ENCODE results near the gene GALNT17. TPM values are rescaled to one million over a fixed set of nuclear protein-coding genes. Genes with fewer than 3 reads are reported as not detected.

The GALNT17 gene
- total RNA-seq, 2 donors from 2014 or later = not detected

DNA sequence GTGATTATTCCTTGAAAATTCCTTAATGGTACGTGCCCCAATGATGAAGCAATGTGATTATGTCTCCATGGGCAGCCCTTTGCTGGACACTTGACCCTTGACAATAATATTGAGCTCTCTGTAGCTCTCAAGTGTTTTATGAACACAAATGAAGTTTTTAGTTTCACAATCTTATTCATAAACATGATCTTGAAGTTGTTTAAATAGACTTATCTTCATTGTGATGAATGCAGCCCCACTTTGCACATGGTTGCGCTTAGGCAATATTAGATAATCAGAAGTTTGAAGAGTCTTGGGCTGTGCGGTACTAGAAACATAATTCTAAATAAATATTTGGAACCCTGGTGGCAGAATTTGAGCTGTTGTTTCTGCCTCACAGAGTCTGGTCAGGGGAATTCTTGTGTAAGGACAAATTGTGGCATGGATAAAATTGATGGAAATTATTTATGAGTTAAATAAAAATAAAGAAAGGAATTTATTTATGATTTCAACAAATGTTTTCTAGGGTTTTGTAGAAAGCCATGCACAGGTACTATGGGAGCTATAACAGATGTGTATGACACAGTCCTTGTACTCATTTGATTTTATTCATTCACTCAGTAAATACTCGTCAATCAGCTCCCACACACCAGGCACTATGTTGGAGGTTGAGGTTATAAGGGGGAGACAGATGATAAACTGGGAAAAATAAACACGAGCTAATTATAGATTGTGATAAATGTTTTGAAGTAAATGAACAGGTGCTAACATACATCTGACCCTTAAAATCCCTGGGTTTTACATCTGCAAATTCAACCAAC lies 217.9 kb downstream of the GALNT17 start:
- H3K4me3 Mint-ChIP-seq = no peak overlapping the region
- no peaks in the 10 kb centered on the region for H3K27me3 Mint-ChIP-seq
- no peak overlapping the region for H3K27ac Mint-ChIP-seq

DNA sequence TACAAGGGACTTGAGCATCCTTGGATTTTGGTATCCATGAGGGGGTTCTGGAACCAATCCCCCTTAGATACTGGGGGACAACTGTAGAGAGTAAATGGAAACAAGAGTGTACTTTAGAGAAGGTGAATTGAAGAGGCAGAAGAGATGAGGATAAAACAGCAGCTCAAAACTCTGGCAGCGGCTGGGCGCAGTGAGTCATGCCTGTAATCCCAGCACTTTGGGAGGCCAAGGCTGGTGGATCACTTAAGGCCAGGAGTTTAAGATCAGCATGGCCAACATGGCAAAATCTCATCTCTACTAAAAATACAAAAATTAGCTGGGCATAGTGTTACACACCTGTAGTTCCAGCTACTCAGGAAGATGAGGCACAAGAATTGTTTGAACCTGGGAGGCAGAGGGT lies 218.7 kb downstream of the GALNT17 start:
- no peak for DNase-seq
- H3K4me1 Mint-ChIP-seq = no peaks in the 10 kb centered on the region
- H3K27ac Mint-ChIP-seq = no peak overlapping the region
- no peak for ATAC-seq
- H3K9me3 ChIP-seq (ENCODE audit: control insufficient read depth, low read length, poor library complexity, severe bottlenecking) = no peaks in the 10 kb centered on the region
- H3K36me3 Mint-ChIP-seq (ENCODE audit: low read depth) = no peaks in the 10 kb centered on the region
- no peaks in the 10 kb centered on the region for H3K27me3 Mint-ChIP-seq
- H3K4me3 Mint-ChIP-seq = no peak overlapping the region

More for the DNA sequence above, 217.9 kb downstream of the GALNT17 start:
- no peaks in the 10 kb centered on the region for H3K9me3 ChIP-seq (ENCODE audit: control insufficient read depth, low read length, poor library complexity, severe bottlenecking)
- Mint-ChIP-seq H3K4me1 (no peaks in the 10 kb centered on the region), H3K36me3 (ENCODE audit: low read depth) (no peaks in the 10 kb centered on the region)
- DNase-seq = no peak
- ATAC-seq = no peak

DNA sequence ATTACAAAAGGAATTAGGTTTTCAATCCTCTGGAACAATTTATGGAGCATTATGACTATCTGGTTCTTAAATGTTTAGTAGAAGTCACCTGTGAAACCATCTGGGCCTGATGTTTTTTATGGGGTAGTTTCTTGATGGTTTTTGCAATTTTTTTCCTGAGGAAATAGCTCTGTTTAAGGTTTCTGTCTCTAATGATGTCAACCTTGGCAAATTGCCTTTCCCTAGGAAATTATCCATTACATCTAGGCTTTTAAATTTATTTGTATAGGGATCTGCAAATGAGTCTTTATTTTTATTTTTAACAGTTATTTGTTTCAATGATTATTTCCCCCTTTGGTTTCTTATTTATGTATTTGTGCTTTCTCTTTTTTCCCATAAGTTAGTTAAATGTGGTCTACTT lies 222.8 kb downstream of the GALNT17 start:
- H3K9me3 ChIP-seq (ENCODE audit: control insufficient read depth, low read length, poor library complexity, severe bottlenecking) = peaks cover 2% of the 10 kb centered on the region
- DNase-seq (no peak), ATAC-seq (no peak)
- H3K4me1 Mint-ChIP-seq = no peaks in the 10 kb centered on the region
- no peak overlapping the region for H3K4me3 Mint-ChIP-seq
- no peak overlapping the region for H3K27ac Mint-ChIP-seq
- no peaks in the 10 kb centered on the region for H3K27me3 Mint-ChIP-seq
- no peaks in the 10 kb centered on the region for H3K36me3 Mint-ChIP-seq (ENCODE audit: low read depth)

DNA sequence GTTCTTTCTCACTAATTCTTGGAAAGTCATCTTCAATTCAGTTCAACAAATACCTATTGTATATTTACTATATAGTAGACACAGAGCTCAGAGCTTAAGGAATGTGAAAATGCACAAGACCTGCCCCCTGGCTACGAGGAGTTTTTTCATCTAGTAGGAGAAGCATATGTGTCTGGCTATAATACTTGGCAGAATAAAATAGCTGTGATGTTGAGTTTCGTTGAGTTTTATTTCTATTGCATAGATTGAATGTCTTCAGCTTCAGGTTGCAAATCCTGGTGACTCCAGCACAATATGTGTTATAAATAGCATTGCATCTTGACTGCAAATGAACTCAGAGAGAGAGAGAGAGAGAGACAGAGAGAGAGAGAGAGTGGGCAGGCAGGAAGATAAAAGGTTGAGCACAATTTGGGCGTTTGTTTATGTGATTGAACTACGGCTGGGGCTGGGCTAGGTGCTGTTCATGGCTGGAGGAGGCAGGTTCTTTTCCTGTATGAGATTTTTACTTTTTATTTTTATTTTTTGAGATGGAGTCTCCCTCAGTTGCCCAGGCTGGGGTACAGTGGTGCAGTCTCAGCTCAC lies 229.6 kb downstream of the GALNT17 start:
- peaks cover 2% of the 10 kb centered on the region for H3K9me3 ChIP-seq (ENCODE audit: control insufficient read depth, low read length, poor library complexity, severe bottlenecking)
- Mint-ChIP-seq H3K4me3 (no peak overlapping the region), H3K36me3 (ENCODE audit: low read depth) (no peaks in the 10 kb centered on the region), H3K4me1 (no peaks in the 10 kb centered on the region), H3K27ac (no peak overlapping the region), H3K27me3 (no peaks in the 10 kb centered on the region)
- DNase-seq = no peak
- ATAC-seq = no peak

DNA sequence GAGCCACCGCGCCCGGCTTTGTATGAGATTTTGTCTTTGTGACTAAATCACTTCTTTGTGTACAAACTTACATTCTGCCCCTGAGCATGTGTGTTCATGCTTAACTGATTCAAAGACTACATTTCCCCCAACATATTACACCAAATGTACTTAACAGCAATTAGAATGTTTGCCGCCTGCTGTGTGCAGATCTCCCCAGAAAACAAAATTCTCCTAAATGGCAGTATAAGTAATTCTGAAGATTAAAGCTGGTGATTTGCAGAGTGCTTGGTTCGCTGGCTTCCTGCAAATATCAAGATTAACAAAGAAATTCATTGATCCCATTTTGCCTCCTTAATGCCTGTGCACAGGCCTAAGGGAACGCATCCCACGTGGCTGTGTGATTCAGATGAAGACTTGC lies 230.3 kb downstream of the GALNT17 start:
- H3K9me3 ChIP-seq (ENCODE audit: control insufficient read depth, low read length, poor library complexity, severe bottlenecking) = peaks cover 3% of the 10 kb centered on the region
- Mint-ChIP-seq H3K4me1 (no peaks in the 10 kb centered on the region), H3K36me3 (ENCODE audit: low read depth) (no peaks in the 10 kb centered on the region), H3K27ac (no peak overlapping the region), H3K27me3 (no peaks in the 10 kb centered on the region), H3K4me3 (no peak overlapping the region)
- ATAC-seq (no peak), DNase-seq (no peak)

DNA sequence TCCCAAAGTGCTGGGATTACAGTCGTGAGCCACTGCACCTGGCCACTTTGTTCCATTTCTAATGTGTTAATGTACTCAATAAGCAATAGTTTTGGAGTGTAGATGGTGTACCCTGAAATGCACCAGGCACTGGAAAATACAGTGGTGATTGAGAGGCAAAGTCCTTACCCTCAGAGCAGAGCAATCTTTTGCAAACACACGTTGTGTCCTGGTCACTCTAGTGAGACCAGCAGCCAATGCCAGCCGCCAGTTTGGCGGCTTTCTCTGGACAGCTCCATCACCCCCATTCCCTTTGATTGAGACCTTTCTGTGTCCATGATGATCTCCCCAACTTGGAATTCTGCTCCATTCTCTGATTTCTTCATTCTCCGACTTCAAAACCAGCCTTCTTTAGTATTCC lies 231.3 kb downstream of the GALNT17 start:
- Mint-ChIP-seq H3K4me1 (no peaks in the 10 kb centered on the region), H3K4me3 (no peak overlapping the region), H3K36me3 (ENCODE audit: low read depth) (no peaks in the 10 kb centered on the region), H3K27ac (no peak overlapping the region), H3K27me3 (no peaks in the 10 kb centered on the region)
- ATAC-seq (no peak), DNase-seq (no peak)
- peaks cover 3% of the 10 kb centered on the region for H3K9me3 ChIP-seq (ENCODE audit: control insufficient read depth, low read length, poor library complexity, severe bottlenecking)

DNA sequence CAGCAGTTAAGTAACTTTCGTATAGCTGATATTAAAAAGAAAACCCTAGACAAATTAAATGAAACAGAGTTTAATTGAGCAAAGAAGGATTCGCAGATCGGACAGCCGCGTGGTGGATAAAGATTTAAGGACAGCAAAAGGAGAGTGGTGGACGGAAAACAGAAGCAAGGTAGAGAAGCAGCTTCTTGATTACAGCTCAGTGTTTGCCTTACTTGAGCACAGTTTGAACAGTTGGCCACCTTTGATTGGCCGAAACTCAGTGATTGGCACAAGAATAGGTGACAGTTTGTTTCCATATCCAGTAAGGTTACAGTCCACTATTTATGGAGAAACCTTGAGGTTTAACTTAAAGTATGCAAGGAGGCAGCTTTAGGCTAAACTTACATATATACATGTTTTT lies 231.7 kb downstream of the GALNT17 start:
- H3K4me1 Mint-ChIP-seq = no peaks in the 10 kb centered on the region
- H3K36me3 Mint-ChIP-seq (ENCODE audit: low read depth) = no peaks in the 10 kb centered on the region
- DNase-seq = no peak
- no peak overlapping the region for H3K4me3 Mint-ChIP-seq
- peaks cover 3% of the 10 kb centered on the region for H3K9me3 ChIP-seq (ENCODE audit: control insufficient read depth, low read length, poor library complexity, severe bottlenecking)
- H3K27ac Mint-ChIP-seq = no peak overlapping the region
- H3K27me3 Mint-ChIP-seq = no peaks in the 10 kb centered on the region
- ATAC-seq = no peak

DNA sequence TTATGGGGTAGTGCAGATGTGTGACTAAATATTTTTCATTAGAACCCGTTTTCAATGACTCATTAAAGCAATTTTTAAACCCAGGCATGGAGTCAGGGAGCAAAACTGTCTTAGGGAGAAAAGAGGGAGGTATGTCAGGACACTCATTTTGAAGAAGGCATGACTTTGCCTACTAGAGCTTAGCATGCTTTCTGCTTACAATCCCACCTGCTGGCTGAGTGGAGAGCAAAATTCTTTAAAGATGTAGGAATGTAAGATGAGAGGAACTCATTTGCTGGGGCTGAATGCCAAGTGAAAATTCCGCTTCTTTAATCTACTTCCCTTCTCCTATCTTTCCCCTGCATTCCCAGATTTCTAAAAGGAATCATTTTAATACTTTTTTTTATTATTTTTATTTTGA lies 232.6 kb downstream of the GALNT17 start:
- H3K9me3 ChIP-seq (ENCODE audit: control insufficient read depth, low read length, poor library complexity, severe bottlenecking) = peaks cover 3% of the 10 kb centered on the region
- H3K27ac Mint-ChIP-seq = no peak overlapping the region
- H3K36me3 Mint-ChIP-seq (ENCODE audit: low read depth) = no peaks in the 10 kb centered on the region
- no peaks in the 10 kb centered on the region for H3K27me3 Mint-ChIP-seq
- no peaks in the 10 kb centered on the region for H3K4me1 Mint-ChIP-seq
- no peak overlapping the region for H3K4me3 Mint-ChIP-seq
- ATAC-seq (no peak), DNase-seq (no peak)

DNA sequence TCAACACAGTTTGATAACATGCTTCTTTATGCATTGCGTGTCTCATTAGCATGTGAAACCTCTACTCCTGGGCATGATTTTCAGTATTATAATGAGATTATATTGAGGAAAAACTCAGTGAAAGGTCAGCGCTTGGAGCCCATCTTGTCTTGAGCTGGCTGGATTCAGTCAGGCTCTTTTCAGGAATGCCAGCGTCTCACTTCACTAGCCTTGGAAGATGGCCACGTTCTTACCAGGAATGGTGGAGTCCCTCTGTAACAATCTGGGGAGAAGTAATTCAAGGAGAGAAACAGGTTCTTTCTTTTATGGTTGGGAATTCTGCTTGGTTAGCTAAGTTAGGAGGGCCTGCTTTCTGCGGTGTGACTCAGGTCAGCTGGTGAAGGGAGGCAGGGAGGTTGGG lies 241.0 kb downstream of the GALNT17 start:
- no peak overlapping the region for H3K4me3 Mint-ChIP-seq
- ATAC-seq (no peak), DNase-seq (no peak)
- no peak overlapping the region for H3K27ac Mint-ChIP-seq
- no peaks in the 10 kb centered on the region for H3K4me1 Mint-ChIP-seq
- no peaks in the 10 kb centered on the region for H3K27me3 Mint-ChIP-seq
- H3K36me3 Mint-ChIP-seq (ENCODE audit: low read depth) = no peaks in the 10 kb centered on the region
- peaks cover 6% of the 10 kb centered on the region for H3K9me3 ChIP-seq (ENCODE audit: control insufficient read depth, low read length, poor library complexity, severe bottlenecking)

DNA sequence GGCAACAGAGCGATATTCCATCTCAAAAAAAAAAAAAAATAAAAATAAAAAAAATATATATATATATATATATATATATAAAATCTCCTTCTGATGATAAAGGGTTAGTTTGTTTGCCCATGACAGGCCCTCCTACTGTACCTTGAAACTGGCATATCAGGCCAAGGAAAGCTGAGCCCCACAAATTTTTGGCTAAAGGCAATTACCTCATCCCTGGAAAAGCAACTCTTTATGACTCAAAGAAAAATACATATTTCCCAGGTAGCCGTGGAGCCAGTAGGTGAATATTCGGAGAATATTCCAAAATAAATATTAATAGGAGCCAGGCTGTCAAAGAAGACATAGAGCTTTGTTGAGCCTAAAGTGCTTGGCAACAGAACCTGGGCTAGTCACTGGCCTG lies 245.1 kb downstream of the GALNT17 start:
- H3K4me1 Mint-ChIP-seq = no peaks in the 10 kb centered on the region
- peaks cover 6% of the 10 kb centered on the region for H3K9me3 ChIP-seq (ENCODE audit: control insufficient read depth, low read length, poor library complexity, severe bottlenecking)

DNA sequence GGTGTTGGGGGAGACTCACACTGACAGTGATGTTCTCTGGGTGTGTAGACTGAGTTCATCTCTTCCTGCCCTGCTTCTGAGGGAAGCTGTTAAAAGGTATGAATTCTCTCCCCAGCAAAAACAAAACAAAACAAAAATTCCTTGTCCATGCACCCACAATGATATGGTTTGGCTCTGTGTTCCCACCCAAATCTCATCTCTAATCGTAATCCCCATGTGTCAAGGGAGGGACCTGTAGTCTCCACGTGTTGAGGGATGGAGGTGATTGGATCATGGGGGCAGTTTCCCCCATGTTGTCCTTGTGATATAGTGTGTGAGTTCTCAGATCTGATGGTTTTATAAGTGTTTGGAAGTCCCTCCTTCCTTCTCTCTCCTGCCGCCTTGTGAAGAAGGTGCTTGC lies 245.5 kb downstream of the GALNT17 start:
- H3K27me3 Mint-ChIP-seq = no peaks in the 10 kb centered on the region
- H3K4me1 Mint-ChIP-seq = no peaks in the 10 kb centered on the region
- H3K4me3 Mint-ChIP-seq = no peak overlapping the region
- H3K36me3 Mint-ChIP-seq (ENCODE audit: low read depth) = no peaks in the 10 kb centered on the region
- DNase-seq (no peak), ATAC-seq (no peak)
- H3K9me3 ChIP-seq (ENCODE audit: control insufficient read depth, low read length, poor library complexity, severe bottlenecking) = peaks cover 6% of the 10 kb centered on the region
- H3K27ac Mint-ChIP-seq = no peak overlapping the region

More for the DNA sequence above, 245.1 kb downstream of the GALNT17 start:
- no peak for ATAC-seq
- no peak overlapping the region for H3K27ac Mint-ChIP-seq
- no peaks in the 10 kb centered on the region for H3K36me3 Mint-ChIP-seq (ENCODE audit: low read depth)
- no peaks in the 10 kb centered on the region for H3K27me3 Mint-ChIP-seq
- no peak for DNase-seq
- H3K4me3 Mint-ChIP-seq = no peak overlapping the region

DNA sequence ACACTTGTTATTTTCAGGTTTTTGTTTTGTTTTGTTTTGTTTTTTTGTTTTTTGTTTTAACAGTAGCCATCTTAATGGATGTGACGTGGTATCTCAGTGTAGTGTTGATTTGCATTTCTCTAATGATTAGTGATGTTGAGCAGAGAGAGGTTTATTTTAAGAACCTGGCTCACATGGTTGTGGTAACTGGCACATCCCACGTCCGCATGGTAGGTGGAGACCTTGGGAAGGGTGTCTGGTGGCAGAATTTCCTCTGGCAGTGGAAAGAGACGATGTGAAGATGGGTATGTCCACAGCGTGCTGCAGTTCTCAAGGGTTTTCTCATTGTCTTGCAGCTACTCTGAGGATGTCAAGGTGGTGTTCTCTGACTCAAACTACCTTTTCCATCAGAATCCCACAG lies 252.2 kb downstream of the GALNT17 start:
- H3K4me1 Mint-ChIP-seq = no peaks in the 10 kb centered on the region
- no peak overlapping the region for H3K27ac Mint-ChIP-seq
- H3K36me3 Mint-ChIP-seq (ENCODE audit: low read depth) = no peaks in the 10 kb centered on the region
- H3K4me3 Mint-ChIP-seq = no peak overlapping the region
- DNase-seq (no peak), ATAC-seq (no peak)
- no peaks in the 10 kb centered on the region for H3K9me3 ChIP-seq (ENCODE audit: control insufficient read depth, low read length, poor library complexity, severe bottlenecking)
- H3K27me3 Mint-ChIP-seq = no peaks in the 10 kb centered on the region

DNA sequence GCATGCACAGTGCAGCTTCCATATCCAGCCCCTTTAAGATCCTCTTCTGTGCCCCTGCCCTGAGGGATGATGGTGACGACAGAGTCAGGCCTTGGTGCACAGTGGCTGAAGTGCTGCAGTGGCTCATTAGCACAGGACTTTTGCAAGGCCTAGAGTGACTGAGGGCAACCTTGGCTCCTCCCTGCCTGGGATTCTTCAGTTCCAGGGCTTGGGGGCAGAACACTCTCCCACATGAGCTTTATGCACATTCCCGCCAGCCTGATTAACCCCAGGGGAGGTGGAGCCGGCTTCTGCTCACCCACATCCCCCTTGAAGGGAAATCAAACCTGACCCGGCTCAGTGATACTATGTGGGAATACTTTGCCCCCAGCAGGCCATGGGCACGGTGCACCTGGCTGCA lies 253.4 kb downstream of the GALNT17 start:
- DNase-seq = no peak
- H3K4me3 Mint-ChIP-seq = no peak overlapping the region
- H3K36me3 Mint-ChIP-seq (ENCODE audit: low read depth) = no peaks in the 10 kb centered on the region
- H3K27me3 Mint-ChIP-seq = no peaks in the 10 kb centered on the region
- H3K4me1 Mint-ChIP-seq = no peaks in the 10 kb centered on the region
- H3K9me3 ChIP-seq (ENCODE audit: control insufficient read depth, low read length, poor library complexity, severe bottlenecking) = no peaks in the 10 kb centered on the region
- H3K27ac Mint-ChIP-seq = no peak overlapping the region
- ATAC-seq = no peak

DNA sequence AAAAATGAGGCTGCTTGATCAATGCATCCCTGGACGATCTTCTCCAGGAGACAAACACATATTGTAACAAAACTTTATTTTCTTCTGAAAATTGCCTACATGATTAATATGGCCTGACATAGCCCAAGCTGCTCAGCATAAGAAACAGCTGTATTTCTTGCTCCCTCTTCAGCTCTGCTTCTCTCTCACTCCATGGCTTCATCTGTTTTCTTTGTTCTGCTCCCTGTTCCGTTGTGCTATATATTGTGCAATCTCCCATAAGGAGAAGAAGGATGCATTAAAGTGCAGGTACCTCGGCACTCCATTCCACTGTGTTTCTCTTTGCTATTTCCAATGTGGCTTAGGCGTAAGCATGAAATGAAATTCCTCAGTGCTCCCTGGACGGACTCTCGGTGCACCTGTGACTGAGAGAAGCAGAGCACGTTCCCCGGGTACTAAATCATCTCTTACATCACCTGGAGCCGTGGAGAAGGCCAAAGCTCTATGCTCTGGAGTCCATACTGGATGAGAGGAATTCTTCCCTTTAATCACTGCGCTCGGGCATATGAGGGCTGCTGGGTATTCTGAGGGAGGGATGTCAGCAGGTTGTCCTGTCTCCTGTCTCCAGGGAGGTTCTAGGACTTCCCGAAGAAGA lies 254.3 kb downstream of the GALNT17 start:
- H3K9me3 ChIP-seq (ENCODE audit: control insufficient read depth, low read length, poor library complexity, severe bottlenecking) = no peaks in the 10 kb centered on the region
- DNase-seq (no peak), ATAC-seq (no peak)
- H3K27me3 Mint-ChIP-seq = no peaks in the 10 kb centered on the region
- no peaks in the 10 kb centered on the region for H3K36me3 Mint-ChIP-seq (ENCODE audit: low read depth)
- H3K27ac Mint-ChIP-seq = no peak overlapping the region
- H3K4me3 Mint-ChIP-seq = no peak overlapping the region
- H3K4me1 Mint-ChIP-seq = no peaks in the 10 kb centered on the region
